HepG2 (cell line): ENCODE measurements around the gene MTCH2. TPM values are rescaled to one million over a fixed set of nuclear protein-coding genes. Genes with fewer than 3 reads are reported as not detected.
A peak's percentile ranks its signal among the peaks of the same experiment; 100 is the strongest.

Experiments
- CEBPG ChIP-seq: IDR thresholded peaks from 2 replicates; pipeline ENCODE4 v1.6.1; 2016
- EZH2 ChIP-seq: conservative IDR thresholded peaks from 2 replicates; pipeline ENCODE4 v1.6.1; 2012; ENCODE audit warnings: mild to moderate bottlenecking, low read depth, low read length, moderate library complexity
- GFI1 ChIP-seq: sonication (generic); formaldehyde crosslinking; IDR thresholded peaks from 2 replicates; pipeline ENCODE4 v1.5.0; 2020; ENCODE audit warnings: missing genetic modification reagents, mild to moderate bottlenecking, borderline replicate concordance
- GPBP1L1 ChIP-seq: sonication (generic); formaldehyde crosslinking; IDR thresholded peaks from 2 replicates; pipeline ENCODE4 v1.5.0; 2020; ENCODE audit warnings: mild to moderate bottlenecking, missing genetic modification reagents
- IKZF1 ChIP-seq: fragments of 450-650 bp; IDR thresholded peaks from 2 replicates; pipeline ENCODE4 v1.7.1; 2016
- KLF15 ChIP-seq: sonication (generic); formaldehyde crosslinking; IDR thresholded peaks from 2 replicates; pipeline ENCODE4 v1.8.1; 2023; ENCODE audit warnings: borderline replicate concordance, mild to moderate bottlenecking, inconsistent platforms, missing genetic modification reagents, mixed read lengths
- MXI1 ChIP-seq: IDR thresholded peaks from 3 replicates; pipeline ENCODE4 v1.6.1; 2012; ENCODE audit warnings: low read depth, low read length, inconsistent platforms, borderline replicate concordance
- NBN ChIP-seq: fragments of 450-650 bp; conservative IDR thresholded peaks from 2 replicates; pipeline ENCODE4 v1.6.1; 2017
- PHF8 ChIP-seq: sonication (generic); formaldehyde crosslinking; IDR thresholded peaks from 2 replicates; pipeline ENCODE4 v1.5.0; 2020; ENCODE audit warnings: missing genetic modification reagents
- RARG ChIP-seq: sonication (generic); formaldehyde crosslinking; IDR thresholded peaks from 2 replicates; pipeline ENCODE4 v1.4.0; 2020; ENCODE audit warnings: low read depth, mild to moderate bottlenecking, missing genetic modification reagents
- SMARCE1 ChIP-seq: fragments of 450-650 bp; IDR thresholded peaks from 2 replicates; pipeline ENCODE4 v1.6.1; 2017; ENCODE audit warnings: borderline replicate concordance
- SP140L ChIP-seq: sonication (generic); formaldehyde crosslinking; IDR thresholded peaks from 2 replicates; pipeline ENCODE4 v1.4.0; 2020; ENCODE audit warnings: missing genetic modification reagents, borderline replicate concordance
- TRIM24 ChIP-seq: sonication (generic); formaldehyde crosslinking; IDR thresholded peaks from 2 replicates; pipeline ENCODE4 v1.8.0; 2022; ENCODE audit warnings: mild to moderate bottlenecking, missing genetic modification reagents
- U2AF1 ChIP-seq: fragments of 200-400 bp; formaldehyde crosslinking; optimal IDR thresholded peaks from 2 replicates; pipeline ENCODE3; 2017; ENCODE audit warnings: mild to moderate bottlenecking, low read depth, low read length
- ZBTB20 ChIP-seq: sonication (generic); formaldehyde crosslinking; IDR thresholded peaks from 2 replicates; pipeline ENCODE4 v1.8.1; 2023; ENCODE audit warnings: missing genetic modification reagents, low read depth, mild to moderate bottlenecking, borderline replicate concordance
- ZC3H4 ChIP-seq: sonication (generic); formaldehyde crosslinking; IDR thresholded peaks from 2 replicates; pipeline ENCODE4 v1.4.0; 2020; ENCODE audit warnings: missing genetic modification reagents, borderline replicate concordance
- ZFP62 ChIP-seq: sonication (generic); formaldehyde crosslinking; IDR thresholded peaks from 2 replicates; pipeline ENCODE4 v1.4.0; 2020; ENCODE audit warnings: missing genetic modification reagents
- ZNF124 ChIP-seq: sonication (generic); formaldehyde crosslinking; IDR thresholded peaks from 2 replicates; pipeline ENCODE4 v1.4.0; 2020; ENCODE audit warnings: missing genetic modification reagents
- ZNF17 ChIP-seq: sonication (generic); formaldehyde crosslinking; IDR thresholded peaks from 2 replicates; pipeline ENCODE4 v1.5.0; 2020; ENCODE audit warnings: mild to moderate bottlenecking, missing genetic modification reagents
- ZNF224 ChIP-seq: sonication (generic); formaldehyde crosslinking; IDR thresholded peaks from 2 replicates; pipeline ENCODE4 v1.5.0; 2020; ENCODE audit warnings: mild to moderate bottlenecking, missing genetic modification reagents
- ZNF30 ChIP-seq: sonication (generic); formaldehyde crosslinking; IDR thresholded peaks from 2 replicates; pipeline ENCODE4 v1.5.0; 2020; ENCODE audit warnings: mild to moderate bottlenecking, missing genetic modification reagents
- ZNF329 ChIP-seq: sonication (generic); formaldehyde crosslinking; IDR thresholded peaks from 2 replicates; pipeline ENCODE4 v1.9.0; 2021; ENCODE audit warnings: low read depth, mild to moderate bottlenecking, missing genetic modification reagents
- ZNF644 ChIP-seq: IDR thresholded peaks from 2 replicates; pipeline ENCODE4 v1.6.1; 2016; ENCODE audit warnings: low read depth
- ZNF761 ChIP-seq: sonication (generic); formaldehyde crosslinking; conservative IDR thresholded peaks from 2 replicates; pipeline ENCODE4 v1.4.0; 2020; ENCODE audit warnings: mild to moderate bottlenecking, missing genetic modification reagents
- ZNF777 ChIP-seq: sonication (generic); formaldehyde crosslinking; IDR thresholded peaks from 2 replicates; pipeline ENCODE4 v1.4.0; 2020; ENCODE audit warnings: missing genetic modification reagents
- ZSCAN20 ChIP-seq: sonication (generic); formaldehyde crosslinking; IDR thresholded peaks from 2 replicates; pipeline ENCODE4 v1.4.0; 2020; ENCODE audit warnings: missing genetic modification reagents, mild to moderate bottlenecking, borderline replicate concordance
- polyA plus RNA-seq, 8 experiments: library from polyadenylated mRNA; depleted of rRNA in 3 of 8; stranded (reverse) in 7 of 8; unstranded in 1 of 8; fragments of >200 nt; fragmentation: Illumina TruSeq in 4 of 8; extraction: Trizol in 4 of 8; gene quantifications; 2 replicates each; pipeline versions ENCODE4 v1.2.1 to v1.2.3, GENCODE V29; 2011 to 2016; ENCODE audit warnings: low read depth in 4 of 8, missing spikeins in 1 of 8, mixed read lengths in 1 of 8; ENCODE audit not compliant: insufficient read depth in 1 of 8
- total RNA-seq, 5 experiments: library from RNA; depleted of rRNA; stranded (reverse); fragments of >200 nt; fragmentation: Illumina TruSeq; extraction: Trizol; gene quantifications; 2 replicates each; pipeline ENCODE4 v1.2.3, GENCODE V29; 2016; ENCODE audit warnings: low read depth in 1 of 5
- TF ChIP-seq, protein P1 (sequence below): sonication (generic); formaldehyde crosslinking; IDR thresholded peaks from 2 replicates; pipeline ENCODE4 v1.4.0; 2020; ENCODE audit warnings: missing genetic modification reagents, borderline replicate concordance

MTCH2 gene
- total and polyA plus RNA-seq, 2 of the 13 experiments (the other 11 are each of a cell fraction or from before 2014, with no cell fraction given): 112 to 272 TPM

DNA sequence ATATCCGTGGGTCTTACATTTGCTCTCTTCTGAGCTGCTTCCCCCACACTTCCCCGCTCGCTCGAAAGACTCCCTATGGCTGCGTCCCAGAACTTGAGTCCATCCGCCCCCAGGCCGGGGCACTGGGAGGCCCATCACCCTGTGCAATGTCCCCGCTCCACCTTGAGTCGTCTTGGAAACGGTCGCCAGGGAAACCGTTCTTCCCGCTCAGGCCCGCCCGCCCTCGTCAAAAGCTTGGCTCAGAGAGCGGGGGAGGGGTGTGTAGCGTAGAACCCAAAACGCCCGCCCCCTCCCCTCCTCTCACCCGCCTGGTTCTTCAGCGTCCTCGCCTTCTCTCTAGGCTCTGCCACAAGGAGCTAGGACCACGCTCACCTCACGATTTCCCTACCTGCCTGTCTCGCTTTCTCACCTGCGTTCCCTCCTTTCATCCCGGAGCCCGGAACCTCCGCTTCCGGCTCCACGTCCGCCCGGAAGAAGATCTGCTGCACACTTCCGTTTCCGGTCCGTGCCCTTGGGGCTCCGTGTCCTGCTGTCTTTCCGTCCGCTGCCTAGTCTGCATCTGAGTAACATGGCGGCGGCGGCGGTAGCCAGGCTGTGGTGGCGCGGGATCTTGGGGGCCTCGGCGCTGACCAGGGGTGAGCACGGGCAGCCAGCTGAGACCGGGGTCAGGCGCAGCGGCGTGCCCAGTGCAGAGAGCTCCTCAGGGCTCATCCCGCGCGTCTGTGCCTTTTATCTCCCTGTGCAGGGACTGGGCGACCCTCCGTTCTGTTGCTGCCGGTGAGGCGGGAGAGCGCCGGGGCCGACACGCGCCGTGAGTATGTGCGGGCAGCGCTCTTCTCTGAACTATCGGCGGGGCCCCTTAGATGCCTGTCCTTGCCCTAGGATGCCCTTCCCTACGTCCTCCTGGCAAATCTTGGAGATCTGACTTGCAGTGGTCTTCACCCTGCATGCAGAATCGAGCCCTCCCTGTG lies 63.5 kb downstream of the MTCH2 start, which contains the start of the genes KBTBD4 and NDUFS3 (continued):
- TF ChIP-seq ZNF30 (CRISPR knock-in tag) (no peak), ZNF329 (peak; percentile 85), MXI1 (peak; percentile 83; the same call in 2 of the 3 replicates), IKZF1 (no peak), ZFP62 (CRISPR knock-in tag) (no peak), ZNF17 (no peak), KLF15 (CRISPR knock-in tag) (no peak), ZNF124 (CRISPR knock-in tag) (peak; percentile 95), ZNF644 (0 out of 2 replicates have a peak, but pooled peaks have one; percentile 41), EZH2 (no peak), ZNF777 (CRISPR knock-in tag) (0 out of 2 replicates have a peak, but pooled peaks have one; percentile 31), GFI1 (CRISPR knock-in tag) (0 out of 2 replicates have a peak, but pooled peaks have one; percentile 54), PHF8 (CRISPR knock-in tag) (peak; percentile 99), ZBTB20 (CRISPR knock-in tag) (0 out of 2 replicates have a peak, but pooled peaks have one; percentile 30), RARG (CRISPR knock-in tag) (peak; percentile 93; the same call in 1 of the 2 replicates), CEBPG (CRISPR knock-in tag) (peak; percentile 60), ZNF761 (CRISPR knock-in tag) (0 out of 2 replicates have a peak, but pooled peaks have one; percentile 83), SP140L (CRISPR knock-in tag) (peak; percentile 91; the same call in 1 of the 2 replicates), NBN (no peak), TRIM24 (no peak), ZNF224 (CRISPR knock-in tag) (0 out of 2 replicates have a peak, but pooled peaks have one; percentile 54), U2AF1 (peak; percentile 99), ZC3H4 (CRISPR knock-in tag) (no peak), ZSCAN20 (no peak), GPBP1L1 (no peak), SMARCE1 (no peak)
- TF ChIP-seq, protein P1, sequence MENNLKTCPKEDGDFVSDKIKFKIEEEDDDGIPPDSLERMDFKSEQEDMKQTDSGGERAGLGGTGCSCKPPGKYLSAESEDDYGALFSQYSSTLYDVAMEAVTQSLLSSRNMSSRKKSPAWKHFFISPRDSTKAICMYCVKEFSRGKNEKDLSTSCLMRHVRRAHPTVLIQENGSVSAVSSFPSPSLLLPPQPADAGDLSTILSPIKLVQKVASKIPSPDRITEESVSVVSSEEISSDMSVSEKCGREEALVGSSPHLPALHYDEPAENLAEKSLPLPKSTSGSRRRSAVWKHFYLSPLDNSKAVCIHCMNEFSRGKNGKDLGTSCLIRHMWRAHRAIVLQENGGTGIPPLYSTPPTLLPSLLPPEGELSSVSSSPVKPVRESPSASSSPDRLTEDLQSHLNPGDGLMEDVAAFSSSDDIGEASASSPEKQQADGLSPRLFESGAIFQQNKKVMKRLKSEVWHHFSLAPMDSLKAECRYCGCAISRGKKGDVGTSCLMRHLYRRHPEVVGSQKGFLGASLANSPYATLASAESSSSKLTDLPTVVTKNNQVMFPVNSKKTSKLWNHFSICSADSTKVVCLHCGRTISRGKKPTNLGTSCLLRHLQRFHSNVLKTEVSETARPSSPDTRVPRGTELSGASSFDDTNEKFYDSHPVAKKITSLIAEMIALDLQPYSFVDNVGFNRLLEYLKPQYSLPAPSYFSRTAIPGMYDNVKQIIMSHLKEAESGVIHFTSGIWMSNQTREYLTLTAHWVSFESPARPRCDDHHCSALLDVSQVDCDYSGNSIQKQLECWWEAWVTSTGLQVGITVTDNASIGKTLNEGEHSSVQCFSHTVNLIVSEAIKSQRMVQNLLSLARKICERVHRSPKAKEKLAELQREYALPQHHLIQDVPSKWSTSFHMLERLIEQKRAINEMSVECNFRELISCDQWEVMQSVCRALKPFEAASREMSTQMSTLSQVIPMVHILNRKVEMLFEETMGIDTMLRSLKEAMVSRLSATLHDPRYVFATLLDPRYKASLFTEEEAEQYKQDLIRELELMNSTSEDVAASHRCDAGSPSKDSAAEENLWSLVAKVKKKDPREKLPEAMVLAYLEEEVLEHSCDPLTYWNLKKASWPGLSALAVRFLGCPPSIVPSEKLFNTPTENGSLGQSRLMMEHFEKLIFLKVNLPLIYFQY (CRISPR knock-in tag): peak; percentile 74; the same call in 1 of the 2 replicates
